Effector memory CD4-positive, alpha-beta T cell (primary cell): ENCODE measurements around the gene MAB21L4.

Experiments used
- DNase-seq, 3 donors: peaks; one replicate each; pipeline ENCODE4 v3.0.0-alpha.2; 2020
- H3K27ac ChIP-seq: 2 replicates; pipeline ENCODE4 v1.7.0; 2013; ENCODE audit warnings: mild to moderate bottlenecking, low read length, moderate library complexity; ENCODE audit not compliant: insufficient read depth, poor library complexity, severe bottlenecking
- H3K27me3 ChIP-seq: replicated peaks from 2 replicates; pipeline ENCODE4 v1.7.0; 2013; ENCODE audit warnings: mild to moderate bottlenecking, low read length; ENCODE audit not compliant: insufficient read depth, control insufficient read depth, poor library complexity, severe bottlenecking
- H3K36me3 ChIP-seq: 2 replicates; pipeline ENCODE4 v1.7.0; 2013; ENCODE audit warnings: mild to moderate bottlenecking, low read length, moderate library complexity; ENCODE audit not compliant: control insufficient read depth, insufficient read depth
- H3K4me1 ChIP-seq: 2 replicates; pipeline ENCODE4 v1.7.0; 2013; ENCODE audit warnings: low read length, mild to moderate bottlenecking; ENCODE audit not compliant: control insufficient read depth, insufficient read depth, poor library complexity, severe bottlenecking
- H3K4me3 ChIP-seq: 2 replicates; pipeline ENCODE4 v1.7.0; 2013; ENCODE audit warnings: low read length, low read depth, mild to moderate bottlenecking; ENCODE audit not compliant: insufficient read depth, poor library complexity, severe bottlenecking
- H3K9me3 ChIP-seq: 2 replicates; pipeline ENCODE4 v1.7.0; 2013; ENCODE audit warnings: mild to moderate bottlenecking, low read length, moderate library complexity; ENCODE audit not compliant: control insufficient read depth

Gene MAB21L4

GRCh38 chr2:240917684-240918257 is 21.8 kb upstream of the MAB21L4 start:
- Histone ChIP-seq H3K27me3 (peaks cover 20% of the 10 kb centered on the region), H3K36me3 (no peaks in the 10 kb centered on the region), H3K9me3 (no peaks in the 10 kb centered on the region), H3K4me3 (no peak overlapping the region), H3K27ac (no peak overlapping the region), H3K4me1 (peaks cover 8% of the 10 kb centered on the region)
- no peak for DNase-seq

DNA sequence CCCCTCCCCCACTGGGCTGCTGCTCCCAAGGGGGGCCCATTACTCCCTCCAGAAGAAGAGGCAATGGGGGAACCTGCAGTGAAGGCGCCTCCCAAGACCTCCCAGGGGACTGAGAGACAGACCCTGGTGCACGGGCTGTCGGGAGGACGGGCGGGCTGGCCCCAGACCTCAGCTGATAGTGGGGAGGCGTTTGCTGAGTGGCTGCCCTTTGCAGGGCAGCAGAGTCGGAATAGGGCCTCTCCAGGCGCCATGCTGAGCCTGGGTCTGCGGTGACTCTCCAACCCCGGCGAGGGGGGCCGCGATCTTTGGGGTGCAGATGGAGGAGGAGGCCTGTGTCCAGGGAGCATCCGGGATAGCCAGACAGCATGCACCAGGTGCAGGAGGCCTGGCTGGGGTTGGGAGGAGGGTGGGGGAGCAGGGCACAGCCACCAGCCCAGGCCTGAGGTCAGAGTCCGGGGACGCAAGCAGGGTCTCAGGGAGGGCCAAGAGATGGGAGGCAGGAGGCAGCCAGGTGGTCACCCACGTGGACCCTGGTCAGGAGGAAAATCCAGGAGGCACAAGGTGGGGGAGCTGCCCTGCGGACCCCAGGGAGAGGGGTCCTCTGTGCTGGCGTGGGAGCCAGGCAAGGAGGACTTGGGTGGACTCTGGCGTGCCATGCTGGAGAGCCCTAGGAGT is 21.2 kb upstream of the MAB21L4 start:
- Histone ChIP-seq H3K9me3 (no peaks in the 10 kb centered on the region), H3K4me1 (peaks cover 8% of the 10 kb centered on the region), H3K36me3 (no peaks in the 10 kb centered on the region), H3K27me3 (peaks cover 20% of the 10 kb centered on the region), H3K4me3 (no peak overlapping the region), H3K27ac (no peak overlapping the region)
- no peak for DNase-seq

DNA sequence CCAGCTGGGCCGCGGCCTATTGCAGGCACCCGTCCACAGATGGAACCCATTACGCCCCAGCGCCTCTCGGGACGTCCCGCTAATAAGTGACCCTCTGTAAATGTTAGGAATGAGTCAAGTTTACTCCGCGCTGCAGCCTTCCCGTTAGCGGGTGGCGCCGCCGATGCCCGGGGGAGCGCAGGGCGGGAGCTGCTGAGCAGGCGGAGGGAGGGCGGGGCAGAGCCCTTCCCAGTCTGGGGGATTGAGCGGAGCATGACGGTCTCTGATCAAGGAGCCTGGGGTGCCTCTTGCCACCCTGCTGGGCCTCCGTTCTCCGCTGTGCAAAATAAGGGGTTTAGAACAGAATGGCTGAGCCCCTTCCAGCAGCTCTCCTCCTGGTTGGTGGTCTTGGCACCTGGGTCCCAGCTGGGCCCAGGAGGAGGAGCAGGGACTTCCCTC is 20.6 kb upstream of the MAB21L4 start:
- no peaks in the 10 kb centered on the region for H3K9me3 ChIP-seq
- peaks cover 20% of the 10 kb centered on the region for H3K27me3 ChIP-seq
- H3K27ac ChIP-seq, result no peak overlapping the region
- H3K4me1 ChIP-seq, result peaks cover 8% of the 10 kb centered on the region
- no peaks in the 10 kb centered on the region for H3K36me3 ChIP-seq
- DNase-seq, result no peak
- no peak overlapping the region for H3K4me3 ChIP-seq

DNA sequence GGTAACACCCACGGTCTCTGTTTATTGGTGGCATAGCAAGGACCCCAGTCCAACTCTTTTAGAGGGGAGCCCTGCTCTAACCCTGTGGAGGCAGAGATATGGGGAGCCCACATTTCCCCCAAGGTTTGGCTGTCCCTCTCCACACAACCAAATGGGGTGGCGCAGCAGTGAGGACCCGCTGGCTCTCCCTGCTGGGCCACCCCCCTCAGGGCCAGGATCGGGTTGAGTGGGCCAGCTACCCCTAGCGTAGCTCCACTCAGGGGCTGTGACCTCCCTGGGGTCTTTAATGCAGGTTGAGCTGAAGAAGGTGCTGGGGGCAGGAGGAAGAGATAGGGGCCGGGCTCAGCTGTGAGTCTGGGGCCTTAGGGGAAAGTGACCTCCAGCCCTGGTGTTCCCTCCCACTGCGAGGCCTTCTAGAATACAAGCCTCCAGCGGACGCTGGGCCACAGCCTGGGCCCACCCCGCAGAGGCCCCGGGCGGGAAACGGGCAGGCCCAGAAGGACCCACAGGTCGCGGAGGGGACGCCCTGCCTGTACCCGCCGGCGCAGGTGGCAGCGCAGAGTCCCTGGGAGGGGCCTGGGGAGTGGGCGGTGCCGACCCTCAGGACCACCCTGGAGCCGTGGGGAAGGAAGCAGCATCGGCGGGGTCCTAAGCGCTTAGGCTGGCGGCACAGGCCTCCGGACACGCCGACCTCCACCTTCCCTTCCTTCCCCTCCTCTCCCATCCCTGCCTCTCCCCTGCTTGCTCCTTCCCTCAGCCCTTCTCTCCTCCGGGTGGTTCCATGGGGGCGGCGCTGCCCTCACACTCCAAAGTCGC is 19.8 kb upstream of the MAB21L4 start:
- H3K9me3 ChIP-seq, result no peaks in the 10 kb centered on the region
- no peak overlapping the region for H3K4me3 ChIP-seq
- DNase-seq, result no peak
- H3K27me3 ChIP-seq, result peaks cover 20% of the 10 kb centered on the region
- no peak overlapping the region for H3K27ac ChIP-seq
- no peaks in the 10 kb centered on the region for H3K36me3 ChIP-seq
- H3K4me1 ChIP-seq, result peaks cover 8% of the 10 kb centered on the region

- no peak for DNase-seq
- Histone ChIP-seq H3K27ac (no peak overlapping the region), H3K9me3 (no peaks in the 10 kb centered on the region), H3K4me1 (peaks cover 8% of the 10 kb centered on the region), H3K36me3 (no peaks in the 10 kb centered on the region), H3K27me3 (peaks cover 20% of the 10 kb centered on the region), H3K4me3 (no peak overlapping the region)
These were observed 18.9 kb upstream of the MAB21L4 start for GRCh38 chr2:240914645-240915525.

- H3K27me3 ChIP-seq, result peaks cover 20% of the 10 kb centered on the region
- no peak overlapping the region for H3K4me3 ChIP-seq
- peak; percentile 17 to 30 (median 27) for DNase-seq
These were observed 18.1 kb upstream of the MAB21L4 start for GRCh38 chr2:240913810-240914644.

DNA sequence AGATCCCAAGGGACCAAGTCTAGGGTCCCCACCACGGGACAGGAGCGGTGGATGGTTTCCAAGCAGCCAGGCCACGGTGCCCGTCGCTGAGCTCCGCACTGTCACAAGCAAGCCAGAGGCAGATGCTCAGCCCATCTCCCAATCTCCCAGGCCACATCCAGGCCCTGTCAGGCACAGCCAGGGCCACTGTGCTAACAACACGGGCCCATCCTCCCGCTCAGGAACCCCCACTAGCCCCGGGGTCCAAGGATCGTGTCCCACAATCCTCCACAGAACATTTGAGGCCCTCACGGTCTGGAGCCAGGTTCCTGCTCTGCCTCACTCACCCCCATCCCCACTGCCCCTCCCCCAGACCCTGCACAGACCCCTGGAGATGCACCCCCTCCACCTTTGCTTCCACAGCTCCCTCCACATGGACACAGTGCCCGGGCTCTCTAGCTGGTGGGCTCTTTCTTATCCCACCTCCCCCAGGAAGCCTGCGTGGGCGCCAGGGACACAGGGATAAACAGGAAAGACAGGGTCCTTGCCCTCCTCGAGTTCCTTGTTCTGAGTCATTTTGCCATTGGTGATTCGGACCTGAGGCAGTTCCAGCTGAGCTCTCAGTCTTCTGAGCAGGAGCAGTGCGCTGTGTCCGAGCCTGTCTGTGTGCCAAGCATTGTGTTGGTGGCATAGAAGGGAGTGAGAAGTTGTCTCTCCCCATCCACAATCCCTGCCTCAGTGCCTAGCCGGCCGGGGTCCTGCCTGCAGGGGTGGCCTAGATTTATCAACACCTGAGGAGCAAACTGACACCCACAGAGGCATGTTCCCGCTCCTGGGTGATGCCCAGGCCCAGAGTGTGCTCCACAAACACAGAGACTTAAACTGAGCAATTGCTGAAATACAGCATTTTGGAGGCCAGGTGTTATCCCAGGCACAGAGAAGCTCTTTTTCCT is 17.2 kb upstream of the MAB21L4 start:
- peaks cover 20% of the 10 kb centered on the region for H3K27me3 ChIP-seq
- no peaks in the 10 kb centered on the region for H3K36me3 ChIP-seq
- no peak overlapping the region for H3K4me3 ChIP-seq
- H3K9me3 ChIP-seq, result no peaks in the 10 kb centered on the region
- peaks cover 8% of the 10 kb centered on the region for H3K4me1 ChIP-seq
- no peak for DNase-seq
- no peak overlapping the region for H3K27ac ChIP-seq

More at GRCh38 chr2:240913810-240914644, 18.1 kb upstream of the MAB21L4 start:
- Histone ChIP-seq H3K27ac (no peak overlapping the region), H3K36me3 (no peaks in the 10 kb centered on the region), H3K9me3 (no peaks in the 10 kb centered on the region), H3K4me1 (peaks cover 8% of the 10 kb centered on the region)

DNA sequence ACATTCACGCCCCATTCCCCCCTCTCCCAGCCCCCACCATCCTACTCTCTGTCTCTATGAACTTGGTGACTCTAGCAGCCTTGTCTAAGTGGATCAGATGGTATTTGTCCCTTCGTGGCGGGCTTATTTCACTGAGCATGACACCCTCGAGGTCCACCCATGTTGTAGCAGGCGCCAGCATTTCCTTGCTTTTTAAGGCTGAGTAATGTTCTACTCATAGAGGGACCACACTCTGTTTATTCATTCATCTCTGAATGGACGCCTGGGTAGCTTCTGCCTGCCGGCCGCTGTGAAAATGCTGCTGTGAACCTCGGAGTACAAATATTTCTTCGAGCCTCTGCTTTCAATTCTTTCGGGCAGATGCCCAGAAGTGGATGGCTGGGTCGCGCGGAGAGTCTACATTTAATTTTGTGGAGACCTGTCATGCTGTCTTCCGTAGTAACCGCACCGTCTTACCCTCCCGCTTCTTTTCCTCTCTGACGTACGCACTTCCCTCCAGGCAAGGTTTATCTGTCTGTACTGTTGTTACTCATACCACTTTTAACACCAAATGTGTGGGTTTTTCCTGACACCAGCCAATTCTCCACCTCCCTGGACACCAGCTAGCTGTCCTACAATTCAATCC is 15.8 kb upstream of the MAB21L4 start:
- Histone ChIP-seq H3K4me3 (no peak overlapping the region), H3K27me3 (peaks cover 20% of the 10 kb centered on the region), H3K9me3 (no peaks in the 10 kb centered on the region), H3K27ac (no peak overlapping the region), H3K4me1 (peaks cover 8% of the 10 kb centered on the region), H3K36me3 (no peaks in the 10 kb centered on the region)
- DNase-seq, result no peak
